ACHN (cell line): Measurements from ENCODE around the gene C16orf96.

Experiments
- DNase-seq: peaks from one replicate; pipeline ENCODE4 v3.0.0-alpha.2; 2015
- in situ Hi-C: cut with HindIII; loops from 2 replicates; pipeline ENCODE4 v1.10.0; 2017; ENCODE audit warnings: low sequenced_read_pairs, low pct_ligation_motif_present, low pct_unique_long_range_greater_than_20kb

C16orf96 gene

DNA sequence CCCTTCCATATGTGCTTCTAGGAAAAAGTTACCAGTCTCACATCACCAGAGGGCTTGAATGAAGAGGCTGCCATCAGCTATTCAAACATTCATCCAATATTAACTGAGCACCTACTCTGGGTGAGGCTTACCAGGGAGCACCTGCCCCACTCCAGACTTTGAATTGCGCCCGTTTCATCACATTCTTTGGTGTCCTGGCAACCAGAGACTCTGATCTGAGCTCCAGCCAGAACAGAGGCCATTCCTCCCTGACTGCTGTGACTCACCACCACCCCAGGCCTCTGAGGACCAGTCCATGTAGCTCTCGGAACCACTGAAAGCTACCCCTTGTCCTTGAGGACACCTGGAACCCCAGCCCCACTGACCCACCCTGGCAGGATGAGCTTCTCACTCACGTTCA lies at the start of gene C16orf96:
Gene C16orf96, plus strand, starts transcription at position 229 of the 400 bp plus-strand sequence. Its CDS starts 150 bp downstream, at position 379.
- peak; percentile 14 for DNase-seq
- in situ Hi-C loops = no loop called here

DNA sequence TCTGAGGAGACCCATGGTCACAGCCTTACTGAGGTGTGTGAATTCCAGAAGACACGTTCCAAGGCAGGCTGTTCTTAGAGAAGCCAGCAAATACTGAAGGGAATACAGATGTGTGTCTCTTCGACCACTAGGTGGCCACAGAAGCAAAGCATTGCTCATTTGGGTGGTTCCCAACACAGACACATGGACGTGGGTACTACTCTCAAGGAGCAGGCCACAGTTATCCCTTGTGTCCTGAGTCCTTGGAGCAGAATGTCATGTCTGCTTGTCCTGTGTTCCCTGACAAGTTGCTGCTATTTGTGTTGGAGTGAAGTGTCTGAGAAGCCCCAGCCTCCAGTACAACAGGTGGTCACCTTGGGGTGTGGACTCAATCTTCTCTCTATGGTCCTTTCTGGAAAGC lies 49.7 kb upstream of the C16orf96 start:
- peak; percentile 79 for DNase-seq
- in situ Hi-C loops = no loop called here

DNA sequence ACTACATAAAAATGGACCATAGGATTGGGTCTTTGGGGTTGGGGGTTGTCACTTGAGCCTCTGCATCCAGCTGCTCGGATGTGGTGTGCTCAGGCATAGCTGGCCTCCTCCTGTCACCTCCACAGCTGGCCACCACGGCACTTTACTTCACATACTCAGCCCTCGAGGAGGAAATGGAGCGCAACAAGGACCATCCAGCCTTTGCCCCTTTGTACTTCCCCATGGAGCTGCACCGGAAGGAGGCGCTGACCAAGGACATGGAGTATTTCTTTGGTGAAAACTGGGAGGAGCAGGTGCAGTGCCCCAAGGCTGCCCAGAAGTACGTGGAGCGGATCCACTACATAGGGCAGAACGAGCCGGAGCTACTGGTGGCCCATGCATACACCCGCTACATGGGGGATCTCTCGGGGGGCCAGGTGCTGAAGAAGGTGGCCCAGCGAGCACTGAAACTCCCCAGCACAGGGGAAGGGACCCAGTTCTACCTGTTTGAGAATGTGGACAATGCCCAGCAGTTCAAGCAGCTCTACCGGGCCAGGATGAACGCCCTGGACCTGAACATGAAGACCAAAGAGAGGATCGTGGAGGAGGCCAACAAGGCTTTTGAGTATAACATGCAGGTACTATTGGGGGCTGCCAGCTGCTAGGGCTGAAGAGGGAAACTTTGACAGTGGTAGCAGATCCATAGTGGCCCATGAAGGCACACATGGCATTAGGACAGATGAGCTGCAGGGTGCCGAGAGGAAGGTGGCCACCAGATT lies 48.4 kb upstream of the C16orf96 start:
- DNase-seq = no peak
- in situ Hi-C loops = no loop called here

DNA sequence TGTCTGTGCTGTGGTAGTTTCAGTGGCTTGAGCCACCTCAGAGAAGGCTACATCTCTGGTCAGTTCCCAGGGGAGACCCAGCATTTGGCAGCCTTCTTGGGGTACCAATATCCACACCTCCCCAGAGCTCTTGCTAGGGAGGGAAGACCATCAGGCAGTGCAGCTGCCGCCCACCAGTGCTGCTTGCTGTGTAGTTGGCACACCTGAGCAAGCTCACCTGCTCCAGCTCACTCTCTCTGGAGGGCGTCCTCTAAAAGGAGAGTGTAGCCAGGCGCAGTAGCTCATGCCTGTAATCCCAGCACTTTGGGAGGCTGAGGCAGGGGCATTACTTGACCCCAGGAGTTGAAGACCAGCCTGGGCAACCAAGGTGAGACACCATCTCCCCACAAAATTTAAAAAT lies 47.3 kb upstream of the C16orf96 start:
- no peak for DNase-seq
- in situ Hi-C loops = no loop called here

DNA sequence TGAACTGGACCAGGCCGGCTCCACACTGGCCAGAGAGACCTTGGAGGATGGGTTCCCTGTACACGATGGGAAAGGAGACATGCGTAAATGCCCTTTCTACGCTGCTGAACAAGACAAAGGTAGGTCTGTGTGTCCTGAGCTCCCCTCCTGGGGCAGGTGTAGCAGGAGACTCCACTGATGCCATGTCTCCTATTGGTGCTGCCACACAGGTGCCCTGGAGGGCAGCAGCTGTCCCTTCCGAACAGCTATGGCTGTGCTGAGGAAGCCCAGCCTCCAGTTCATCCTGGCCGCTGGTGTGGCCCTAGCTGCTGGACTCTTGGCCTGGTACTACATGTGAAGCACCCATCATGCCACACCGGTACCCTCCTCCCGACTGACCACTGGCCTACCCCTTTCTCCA lies 46.7 kb upstream of the C16orf96 start:
- in situ Hi-C loops = no loop called here
- DNase-seq = no peak

DNA sequence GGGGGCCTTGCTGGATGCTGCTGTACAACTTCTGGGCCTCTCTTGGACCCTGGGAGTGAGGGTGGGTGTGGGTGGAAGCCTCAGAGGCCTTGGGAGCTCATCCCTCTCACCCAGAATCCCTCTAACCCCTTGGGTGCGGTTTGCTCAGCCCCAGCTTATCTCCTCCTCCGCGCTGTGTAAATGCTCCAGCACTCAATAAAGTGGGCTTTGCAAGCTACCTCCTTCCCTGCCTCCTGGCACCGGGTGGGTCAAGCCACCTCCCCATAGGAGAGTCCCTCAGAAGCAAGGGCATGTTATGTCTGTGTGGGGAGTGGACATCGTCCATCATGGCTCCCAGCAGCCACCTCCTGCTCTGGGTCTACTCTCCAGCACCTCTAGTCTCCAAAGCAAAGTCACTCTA lies 46.0 kb upstream of the C16orf96 start:
- no peak for DNase-seq
- in situ Hi-C loops = no loop called here

DNA sequence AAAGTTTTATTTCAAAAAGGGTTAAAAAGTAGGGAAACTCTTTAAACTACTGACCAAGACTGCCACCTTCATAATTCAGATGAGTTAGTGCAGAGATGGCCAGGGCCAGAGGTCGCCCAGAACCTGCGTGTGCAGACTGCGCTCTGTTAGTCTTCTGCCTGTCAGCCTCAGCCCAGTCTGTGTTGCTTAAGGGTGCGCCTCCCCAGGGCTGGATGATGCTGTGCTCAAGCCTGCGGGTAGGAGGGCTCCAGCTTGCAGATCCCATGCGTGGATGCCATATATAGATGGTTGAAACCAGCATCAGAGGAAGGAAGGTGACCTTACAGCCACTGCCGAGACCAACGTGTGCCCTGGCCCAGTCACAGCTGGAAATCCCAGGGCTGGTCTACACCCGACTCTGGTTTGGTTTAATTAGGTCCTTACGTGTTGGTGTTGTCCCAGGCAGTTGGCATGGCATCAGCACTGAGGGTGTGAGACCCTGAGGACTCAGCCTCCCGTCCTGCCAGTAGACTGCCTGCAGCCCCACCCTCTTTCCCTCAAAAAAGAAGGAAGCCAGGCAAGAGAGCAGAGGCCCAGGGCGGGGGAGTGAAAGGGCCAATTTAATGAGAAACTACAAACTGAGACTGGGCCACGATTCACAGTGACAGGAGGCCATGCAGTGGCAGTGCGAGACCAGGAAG lies 45.3 kb upstream of the C16orf96 start:
- DNase-seq = no peak
- in situ Hi-C loops = no loop called here

DNA sequence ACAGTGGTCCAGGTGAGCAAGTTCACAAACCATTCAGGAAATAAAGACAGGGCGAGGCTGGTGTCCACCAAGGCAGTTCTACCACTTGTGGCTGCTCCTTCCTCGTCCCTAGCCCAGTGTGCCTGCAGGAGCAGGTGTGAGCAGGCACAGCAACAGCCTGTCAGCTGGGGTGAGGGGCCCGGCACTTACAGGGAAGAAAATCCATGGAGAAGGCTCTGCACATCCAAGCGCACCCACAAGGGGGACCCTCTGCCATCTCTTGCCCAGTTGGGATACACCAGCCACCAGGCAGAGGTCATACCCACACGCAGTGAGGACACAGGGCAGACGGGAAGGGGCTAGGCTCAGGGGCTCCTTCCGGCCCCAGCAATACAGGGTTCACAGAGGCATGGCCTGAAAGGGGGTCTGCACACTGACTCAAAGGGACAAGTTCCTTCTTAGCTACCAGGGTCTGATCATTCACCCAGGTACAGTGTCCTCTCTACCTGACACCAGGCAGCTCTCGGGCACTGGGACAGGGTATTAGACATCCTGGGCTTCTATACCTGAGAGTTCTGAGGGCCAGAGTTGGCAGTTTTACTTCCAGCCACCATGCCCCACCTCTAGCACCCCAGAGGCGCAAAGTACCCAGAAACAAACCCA lies 44.6 kb upstream of the C16orf96 start:
- peak; percentile 67 for DNase-seq
- in situ Hi-C loops = no loop called here

DNA sequence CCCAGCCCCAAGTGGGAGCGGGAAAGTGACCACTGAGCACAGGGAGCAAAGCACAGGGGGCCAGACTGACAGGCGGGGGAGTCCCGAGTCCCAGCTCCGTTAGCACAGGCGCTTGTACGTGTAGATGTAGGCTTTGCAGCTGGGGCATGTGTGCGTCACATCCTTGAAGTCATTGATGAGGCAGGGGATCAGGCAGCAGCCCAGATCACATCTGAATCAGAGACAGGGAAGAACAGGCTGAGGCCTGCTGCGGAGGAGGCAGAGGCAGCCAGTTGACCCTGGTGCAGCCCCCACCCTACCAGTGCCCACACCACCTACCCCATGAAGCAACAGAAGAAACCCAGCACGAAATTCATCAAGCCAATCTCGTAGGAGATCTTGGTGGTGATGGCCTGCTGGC lies 43.7 kb upstream of the C16orf96 start:
- in situ Hi-C loops = no loop called here
- no peak for DNase-seq

DNA sequence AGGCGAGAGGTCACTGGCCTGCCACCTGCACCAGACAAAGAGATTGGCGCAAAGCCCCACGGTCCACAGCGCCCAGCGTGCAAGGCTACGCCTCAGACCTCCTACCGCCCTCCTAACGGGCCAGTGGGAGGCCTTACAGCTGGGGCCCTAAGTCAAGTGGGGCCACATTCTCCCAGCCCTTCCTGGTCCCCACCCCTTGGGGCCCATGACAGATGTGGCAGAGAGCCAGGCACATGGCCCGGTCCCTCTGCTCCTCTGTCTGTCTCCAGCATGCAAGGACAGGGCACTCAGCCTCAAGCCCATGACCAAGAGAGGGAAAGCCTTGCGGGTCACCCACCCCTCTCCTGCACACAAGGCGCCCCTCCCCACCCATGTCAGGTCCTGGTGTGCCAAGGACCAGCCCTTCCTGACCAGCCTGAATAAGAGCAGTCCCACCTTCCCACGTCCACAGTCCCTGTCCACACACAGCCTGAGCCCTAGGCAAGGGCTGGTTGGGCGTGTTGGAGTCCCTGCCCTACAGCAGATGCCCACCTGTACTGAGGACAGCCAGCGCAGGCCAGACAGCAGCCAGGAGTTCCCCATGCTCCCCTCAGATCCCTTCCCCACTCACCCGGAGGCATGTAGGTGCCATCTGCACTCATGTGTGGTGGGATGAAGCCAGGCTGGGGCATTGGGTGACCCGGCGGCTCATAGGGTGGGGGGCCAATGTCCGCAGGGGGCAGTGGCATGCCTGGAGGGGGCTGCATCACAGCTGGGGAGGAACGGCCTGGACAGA lies 42.9 kb upstream of the C16orf96 start:
- in situ Hi-C loops = no loop called here

DNA sequence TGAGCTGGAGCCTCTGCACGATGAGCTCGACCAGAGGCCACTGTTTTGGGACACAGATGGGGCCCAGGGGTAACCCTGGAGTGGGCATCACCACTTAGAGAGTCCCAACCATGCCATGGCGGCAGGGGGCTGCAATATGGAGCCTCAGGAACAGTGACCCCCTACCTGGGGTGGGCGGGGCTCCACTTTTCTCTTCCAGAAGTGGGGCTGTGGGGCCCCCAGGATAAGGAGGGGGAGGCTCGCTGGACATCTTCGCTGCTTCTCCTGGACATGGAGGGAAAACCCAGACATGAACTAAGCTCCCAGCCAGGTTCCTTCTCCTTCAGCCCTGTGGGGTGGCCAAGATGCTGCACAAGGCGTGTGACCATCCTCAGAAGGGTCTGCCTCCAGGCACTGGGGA lies 42.3 kb upstream of the C16orf96 start:
- in situ Hi-C loops = no loop called here

More for the DNA sequence above, 42.9 kb upstream of the C16orf96 start:
- DNase-seq = no peak

DNA sequence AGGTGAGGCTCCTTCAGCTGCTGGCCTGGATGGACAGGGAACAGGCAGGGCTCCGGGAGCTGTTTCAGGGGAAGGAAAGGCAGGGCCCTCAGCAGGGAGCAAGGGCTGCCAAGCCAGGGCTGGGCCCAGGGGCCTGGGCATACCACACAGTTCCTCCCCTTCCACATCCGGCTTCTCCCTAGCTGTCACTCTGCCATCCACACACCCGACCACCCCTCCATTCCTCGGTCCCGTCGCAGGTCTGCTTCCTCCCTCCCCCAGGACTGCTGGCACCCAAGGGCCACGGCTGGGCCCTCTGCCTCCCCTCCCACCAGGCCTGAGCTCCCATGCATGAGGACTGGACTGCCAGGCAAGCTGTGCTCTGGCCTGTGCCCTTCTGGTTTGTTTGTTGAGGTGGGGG lies 41.5 kb upstream of the C16orf96 start:
- no peak for DNase-seq
- in situ Hi-C loops = no loop called here

More for the DNA sequence above, 42.3 kb upstream of the C16orf96 start:
- no peak for DNase-seq

DNA sequence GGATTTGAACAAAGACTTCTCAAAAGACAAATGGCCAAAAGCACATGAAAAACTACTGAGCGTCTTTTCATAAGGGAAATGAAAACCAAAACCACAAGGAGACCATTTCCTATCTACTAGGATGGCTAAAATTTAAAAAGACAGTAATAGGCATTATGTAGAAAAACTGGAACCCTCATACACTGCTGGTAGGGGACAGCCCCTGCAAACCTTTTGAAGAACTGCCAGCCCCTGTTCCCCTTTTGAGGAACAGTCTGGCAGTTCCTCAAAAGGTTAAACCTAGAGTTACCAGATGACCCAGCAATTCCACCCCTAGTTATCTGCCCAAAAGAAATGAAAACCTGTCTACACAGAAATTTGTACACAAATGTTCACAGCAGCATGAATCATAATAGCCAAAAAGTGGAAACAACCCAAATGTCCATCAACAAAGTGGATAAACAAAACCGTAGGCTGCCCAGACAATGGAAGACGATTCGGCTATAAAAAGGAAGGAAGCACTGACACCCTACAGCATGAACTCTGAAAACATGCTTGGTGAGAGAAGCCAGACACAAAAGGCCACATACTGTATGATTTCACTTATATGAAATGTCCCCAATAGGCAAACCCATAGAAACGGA lies 40.4 kb upstream of the C16orf96 start:
- in situ Hi-C loops = no loop called here
- DNase-seq = no peak

DNA sequence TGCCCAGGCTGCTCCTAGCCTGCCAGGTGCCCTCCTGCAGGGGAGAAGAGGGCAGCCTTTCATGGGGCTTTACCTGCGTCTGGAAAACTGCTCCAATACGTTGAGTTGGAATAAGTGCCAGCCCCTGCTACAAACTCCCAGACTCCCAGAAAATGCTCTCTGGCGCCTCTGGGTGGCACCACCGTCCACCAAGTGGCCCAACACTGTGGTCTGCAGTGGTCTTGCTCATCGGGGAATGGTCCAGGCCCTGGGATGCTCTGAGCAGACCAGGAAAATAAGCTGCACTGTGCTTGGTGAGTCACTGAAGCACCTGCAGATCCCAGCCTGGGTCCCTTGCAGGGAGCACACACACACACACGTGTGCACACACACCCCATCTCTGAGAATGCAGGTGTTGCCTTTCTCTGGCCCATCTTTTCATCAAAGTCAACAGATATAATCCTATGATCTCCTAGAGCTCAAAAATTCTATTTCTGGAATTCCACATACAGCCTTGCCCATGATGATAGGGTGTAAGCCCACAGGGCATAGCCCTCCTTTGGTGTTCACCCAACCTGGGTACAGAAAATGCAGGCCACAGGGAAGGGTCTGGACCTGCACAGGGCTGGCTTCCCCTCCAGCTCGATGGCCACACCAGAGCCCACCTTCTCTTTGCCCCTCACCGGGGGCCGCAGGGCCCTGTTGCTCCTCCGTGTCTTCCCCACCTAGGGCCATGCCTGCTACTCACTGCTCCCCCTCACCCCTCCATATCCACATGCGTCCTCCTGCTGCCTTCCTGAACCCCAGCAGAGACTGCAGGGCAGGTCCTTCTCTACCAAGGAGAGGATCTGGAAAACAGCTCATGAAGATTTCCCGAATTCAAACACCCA lies 38.1 kb upstream of the C16orf96 start:
- DNase-seq = peak; percentile 55
- in situ Hi-C loops = no loop called here

DNA sequence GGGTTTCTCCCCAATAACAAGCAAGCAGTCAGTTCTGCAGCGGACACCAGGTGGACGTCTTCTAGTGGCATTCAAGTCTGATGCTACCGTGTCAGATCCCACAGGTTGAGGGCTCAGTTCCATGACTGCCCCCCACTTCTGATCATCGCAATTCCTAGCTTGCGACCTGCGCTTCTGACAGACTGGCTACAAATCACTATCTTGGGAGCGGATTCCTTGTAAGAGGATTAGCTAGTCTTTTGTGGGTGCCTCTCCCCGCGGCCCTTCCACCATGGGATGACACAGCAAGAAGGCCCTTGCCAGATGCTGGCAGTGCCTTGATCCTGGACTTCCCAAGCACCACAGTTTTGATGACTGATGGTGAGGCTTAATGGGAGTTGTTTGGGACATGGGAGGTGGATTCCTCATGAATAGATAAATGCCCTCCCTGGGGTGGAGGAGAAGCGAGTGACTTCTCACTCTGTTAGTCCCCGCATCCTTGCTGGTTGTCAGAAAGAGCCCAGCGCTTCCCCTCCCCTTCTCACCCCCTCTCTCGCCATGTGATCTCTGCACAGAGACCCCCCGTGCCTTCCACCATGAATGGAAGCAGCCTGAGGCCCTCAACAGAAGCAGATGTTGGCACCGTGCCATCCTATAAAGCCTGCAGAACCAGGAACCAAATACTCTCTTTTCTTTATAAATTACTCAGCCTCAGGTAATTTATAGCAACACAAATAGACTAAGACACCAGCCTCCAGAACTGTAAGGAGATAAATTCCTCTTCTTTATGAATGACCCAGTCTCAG lies 36.7 kb upstream of the C16orf96 start:
- no peak for DNase-seq
- in situ Hi-C loops = no loop called here

DNA sequence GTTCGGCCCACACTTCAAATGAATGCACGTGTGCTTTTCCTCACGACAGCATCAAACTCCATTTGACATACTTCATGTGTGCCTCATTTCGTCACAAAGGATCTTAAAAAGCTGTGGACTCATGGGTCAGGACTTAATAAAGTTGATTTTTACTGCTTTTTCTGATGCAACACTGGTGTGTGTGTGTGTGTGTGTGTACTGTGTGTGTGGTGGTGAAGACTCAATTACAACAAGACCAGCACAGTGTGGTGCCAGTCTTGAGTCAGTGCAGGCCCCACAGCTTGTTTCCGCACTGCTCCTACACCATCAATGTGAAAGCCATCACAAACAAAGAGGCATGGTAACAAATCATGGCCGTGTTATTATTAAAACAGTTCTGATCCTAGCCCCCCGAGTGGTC lies 35.2 kb upstream of the C16orf96 start:
- in situ Hi-C loops = no loop called here

DNA sequence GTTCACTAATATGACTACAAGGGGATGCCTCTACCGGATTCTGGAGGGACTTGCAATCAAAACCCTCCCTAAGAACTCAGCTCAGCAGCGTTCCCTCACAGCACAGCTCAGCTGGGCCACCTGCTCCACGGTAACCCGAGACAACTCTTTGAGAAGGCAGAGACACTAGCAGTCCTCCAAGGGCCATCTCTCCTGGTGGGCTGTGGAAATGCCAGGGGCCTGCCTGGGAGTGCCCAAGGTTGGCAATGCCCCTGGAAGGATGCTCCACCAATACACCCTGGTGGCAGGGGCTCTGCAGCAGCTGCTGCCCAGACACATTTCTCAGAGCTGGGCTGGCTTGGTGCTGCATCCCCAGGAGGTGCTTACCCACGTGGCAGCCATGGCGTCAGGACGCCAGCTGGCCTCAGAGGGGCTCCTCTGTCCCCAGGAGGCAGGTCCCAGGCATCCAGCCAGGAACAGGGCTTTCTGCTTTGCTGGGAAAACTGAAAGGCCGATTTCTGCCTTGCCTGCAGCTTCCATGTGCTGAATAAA lies 34.0 kb upstream of the C16orf96 start:
- in situ Hi-C loops = no loop called here
- DNase-seq = no peak

More for the DNA sequence above, 35.2 kb upstream of the C16orf96 start:
- DNase-seq = no peak
